ENCODE measurements around the gene PRPF40A.
A peak's percentile ranks its signal among the peaks of the same experiment; 100 is the strongest.

PRPF40A gene

DNA sequence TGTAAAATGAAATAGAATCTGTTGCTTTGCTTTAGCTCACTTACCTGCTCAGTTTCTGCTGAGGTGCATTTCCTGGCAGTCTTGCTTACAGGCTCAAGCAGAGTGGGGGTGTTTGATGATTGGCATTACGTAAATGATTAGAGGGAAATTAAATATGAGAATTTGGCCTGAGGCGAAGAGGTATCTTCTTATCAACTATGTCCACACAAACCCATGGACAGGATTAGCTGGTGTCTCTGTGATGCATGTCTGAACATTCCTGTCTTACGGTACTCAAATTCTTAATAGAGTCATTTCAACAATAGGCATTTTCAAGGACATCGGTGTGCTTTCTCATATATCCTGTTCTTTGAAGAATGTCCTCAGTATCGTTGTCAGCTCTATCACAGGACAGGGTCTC, 102.1 kb downstream of the PRPF40A start:
- DNase-seq (ENCODE audit: low read depth): no peak
- no peak overlapping the region for H3K4me3 ChIP-seq (ENCODE audit: low read depth, low read length)
- TF ChIP-seq, protein P1, sequence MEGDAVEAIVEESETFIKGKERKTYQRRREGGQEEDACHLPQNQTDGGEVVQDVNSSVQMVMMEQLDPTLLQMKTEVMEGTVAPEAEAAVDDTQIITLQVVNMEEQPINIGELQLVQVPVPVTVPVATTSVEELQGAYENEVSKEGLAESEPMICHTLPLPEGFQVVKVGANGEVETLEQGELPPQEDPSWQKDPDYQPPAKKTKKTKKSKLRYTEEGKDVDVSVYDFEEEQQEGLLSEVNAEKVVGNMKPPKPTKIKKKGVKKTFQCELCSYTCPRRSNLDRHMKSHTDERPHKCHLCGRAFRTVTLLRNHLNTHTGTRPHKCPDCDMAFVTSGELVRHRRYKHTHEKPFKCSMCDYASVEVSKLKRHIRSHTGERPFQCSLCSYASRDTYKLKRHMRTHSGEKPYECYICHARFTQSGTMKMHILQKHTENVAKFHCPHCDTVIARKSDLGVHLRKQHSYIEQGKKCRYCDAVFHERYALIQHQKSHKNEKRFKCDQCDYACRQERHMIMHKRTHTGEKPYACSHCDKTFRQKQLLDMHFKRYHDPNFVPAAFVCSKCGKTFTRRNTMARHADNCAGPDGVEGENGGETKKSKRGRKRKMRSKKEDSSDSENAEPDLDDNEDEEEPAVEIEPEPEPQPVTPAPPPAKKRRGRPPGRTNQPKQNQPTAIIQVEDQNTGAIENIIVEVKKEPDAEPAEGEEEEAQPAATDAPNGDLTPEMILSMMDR (IDR thresholded peaks at IDR 0.05; ENCODE audit: insufficient read depth, low read depth, low read length, missing control alignments): no peak

DNA sequence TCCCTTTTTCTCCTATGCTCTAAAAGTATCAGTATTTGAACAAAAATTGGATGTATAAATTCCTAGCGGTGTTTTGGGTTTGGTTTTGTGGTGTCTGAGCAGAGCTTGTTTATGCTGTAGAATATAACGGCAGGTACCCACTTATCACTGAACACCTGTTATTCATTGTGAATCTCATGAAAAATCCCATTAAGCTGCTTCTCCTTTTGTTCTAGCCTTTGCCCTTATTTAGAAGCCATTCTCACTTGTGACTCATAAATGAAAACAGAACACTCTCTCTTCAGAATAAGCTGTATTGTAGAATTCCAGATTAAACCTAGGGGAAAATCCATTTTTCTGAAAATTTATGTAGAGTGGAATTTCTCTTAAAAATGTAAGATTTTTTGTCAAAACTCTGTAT, 104.0 kb downstream of the PRPF40A start:
- H3K4me3 ChIP-seq (ENCODE audit: low read depth, low read length): no peak overlapping the region
- DNase-seq (ENCODE audit: low read depth): peak; percentile 38
- TF ChIP-seq, protein P1 (IDR thresholded peaks at IDR 0.05; ENCODE audit: insufficient read depth, low read depth, low read length, missing control alignments): no peak

DNA sequence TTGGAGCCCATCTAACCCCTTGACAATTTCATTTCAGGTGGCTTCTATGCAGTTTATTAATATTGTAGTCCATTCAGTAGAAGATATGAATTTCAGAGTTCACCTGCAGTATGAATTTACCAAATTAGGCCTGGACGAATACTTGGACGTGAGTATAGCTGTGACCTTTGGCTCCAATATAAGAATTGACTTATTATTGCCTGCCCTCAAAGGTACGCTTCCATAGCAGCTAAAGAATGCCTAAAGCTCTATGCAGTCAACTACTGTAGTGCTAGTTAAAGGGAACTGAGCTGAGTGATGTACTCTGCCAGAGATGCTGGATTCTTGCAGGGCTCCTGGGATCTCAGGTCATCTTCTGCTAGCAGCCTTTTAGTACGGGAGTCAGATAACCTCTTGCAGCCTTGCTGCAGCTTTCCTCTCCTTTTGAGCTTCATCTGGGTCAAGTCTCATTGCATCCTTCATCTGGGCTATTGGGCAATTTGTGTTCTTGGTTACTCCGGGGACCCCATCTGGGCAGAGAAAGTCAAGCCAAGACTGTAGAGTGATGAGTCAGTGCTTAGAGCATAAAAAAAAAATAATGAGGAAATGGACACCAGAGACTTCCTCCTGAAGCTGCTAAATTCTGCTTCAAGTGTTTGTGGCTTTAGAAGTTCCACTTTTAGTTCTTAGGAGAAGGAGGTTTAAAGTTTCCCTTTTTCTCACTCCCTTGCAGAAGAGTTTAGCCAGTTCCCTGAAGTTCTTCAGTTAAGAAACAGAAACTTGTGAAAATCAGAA, 105.6 kb downstream of the PRPF40A start:
- DNase-seq (ENCODE audit: low read depth): peak; percentile 75
- H3K4me3 ChIP-seq (ENCODE audit: low read depth, low read length): no peak overlapping the region
- TF ChIP-seq, protein P1 (IDR thresholded peaks at IDR 0.05; ENCODE audit: insufficient read depth, low read depth, low read length, missing control alignments): no peak

DNA sequence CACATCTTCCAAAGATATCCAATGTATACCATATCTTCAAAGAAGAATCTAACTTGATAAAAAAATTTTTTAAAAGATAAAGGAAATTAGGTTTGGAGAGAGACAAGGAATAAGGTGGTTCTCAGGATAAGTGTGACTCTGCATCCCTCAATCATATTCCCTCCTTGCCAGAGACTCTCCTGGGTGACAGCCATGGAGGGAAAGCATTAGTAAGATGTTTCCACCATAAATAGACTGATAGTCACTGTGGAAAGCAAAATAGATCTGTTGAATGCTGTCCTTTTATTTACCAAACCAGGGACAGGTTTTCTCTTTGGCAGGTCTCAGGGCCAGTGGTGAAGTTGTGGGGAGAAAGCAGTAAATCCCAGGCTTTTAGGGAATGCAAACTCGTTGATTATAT, 107.6 kb downstream of the PRPF40A start:
- DNase-seq (ENCODE audit: low read depth): no peak
- H3K4me3 ChIP-seq (ENCODE audit: low read depth, low read length): no peak overlapping the region
- TF ChIP-seq, protein P1 (IDR thresholded peaks at IDR 0.05; ENCODE audit: insufficient read depth, low read depth, low read length, missing control alignments): no peak

DNA sequence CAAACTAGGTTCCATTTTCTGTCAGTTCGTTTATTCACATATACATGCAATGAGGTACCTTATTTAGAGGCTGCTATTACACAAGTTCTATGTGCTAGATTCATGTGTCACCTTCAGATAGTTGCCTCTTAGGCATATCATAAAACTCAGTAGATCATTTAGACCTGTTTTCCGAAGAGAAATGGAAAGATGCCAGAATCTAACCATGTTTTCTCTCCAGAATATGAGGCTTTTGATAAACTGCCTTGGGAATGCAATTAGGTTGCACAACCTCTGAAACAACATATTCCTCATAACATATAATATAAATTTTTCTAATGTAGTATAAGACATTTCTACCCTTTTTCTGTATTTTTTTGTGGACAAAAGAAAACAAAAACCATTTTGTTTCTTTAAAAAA, 108.1 kb downstream of the PRPF40A start:
- no peak overlapping the region for H3K4me3 ChIP-seq (ENCODE audit: low read depth, low read length)
- TF ChIP-seq, protein P1 (IDR thresholded peaks at IDR 0.05; ENCODE audit: insufficient read depth, low read depth, low read length, missing control alignments): no peak
- DNase-seq (ENCODE audit: low read depth): no peak

DNA sequence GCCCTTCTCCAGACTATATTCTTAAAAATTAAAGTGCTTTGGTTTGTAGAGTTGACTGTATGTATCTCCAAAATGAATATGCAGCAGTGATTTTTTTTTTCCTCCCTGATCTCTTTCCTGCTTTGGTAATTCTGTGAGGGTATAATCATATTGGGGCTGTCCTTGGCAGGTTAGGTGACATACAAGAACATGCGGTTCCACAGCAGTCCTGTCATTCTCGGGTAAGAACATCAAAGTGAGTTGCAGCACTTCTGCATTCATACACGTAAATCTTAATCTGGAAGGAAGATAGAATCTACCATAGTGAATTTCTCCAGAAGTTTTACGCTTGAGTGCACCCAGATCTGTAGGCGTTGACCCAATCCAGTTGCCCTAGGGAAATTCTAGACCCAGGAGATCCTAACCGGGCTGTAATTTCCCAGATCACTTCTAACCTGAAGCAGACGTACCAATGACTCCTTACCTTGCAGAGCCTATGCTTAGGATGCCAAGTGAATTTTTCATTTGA, 109.4 kb downstream of the PRPF40A start:
- TF ChIP-seq, protein P1 (IDR thresholded peaks at IDR 0.05; ENCODE audit: insufficient read depth, low read depth, low read length, missing control alignments): no peak
- no peak for DNase-seq (ENCODE audit: low read depth)
- H3K4me3 ChIP-seq (ENCODE audit: low read depth, low read length): no peak overlapping the region

DNA sequence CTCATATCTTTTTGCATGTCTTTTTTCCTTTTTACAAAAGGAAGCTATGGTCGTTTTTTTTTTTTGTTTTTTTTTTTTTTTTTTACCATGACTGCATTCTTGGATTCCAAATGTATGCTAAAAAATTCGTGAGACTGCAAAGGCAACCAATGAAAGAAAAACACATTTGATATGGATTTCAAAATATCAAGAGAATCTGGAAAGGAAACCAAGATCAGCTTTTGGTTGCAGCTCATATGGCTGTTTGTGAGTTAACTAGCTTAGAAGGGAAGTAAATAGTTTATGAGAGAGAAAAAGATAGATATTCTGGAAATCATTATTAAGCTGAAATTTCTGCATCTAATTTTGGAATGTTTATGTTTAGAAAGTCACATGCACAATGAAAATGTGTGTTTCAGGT, 110.3 kb downstream of the PRPF40A start:
- H3K4me3 ChIP-seq (ENCODE audit: low read depth, low read length): no peak overlapping the region
- DNase-seq (ENCODE audit: low read depth): no peak
- TF ChIP-seq, protein P1 (IDR thresholded peaks at IDR 0.05; ENCODE audit: insufficient read depth, low read depth, low read length, missing control alignments): no peak

Data from GM12865 (cell line).